ENCODE results near the gene KDM4C. TPM values are rescaled to one million over a fixed set of nuclear protein-coding genes. Genes with fewer than 3 reads are reported as not detected.

The KDM4C gene
- total and polyA plus RNA-seq, 2 of the 4 experiments (the other 2 are of a cell fraction): 11.8 to 23.8 TPM

DNA sequence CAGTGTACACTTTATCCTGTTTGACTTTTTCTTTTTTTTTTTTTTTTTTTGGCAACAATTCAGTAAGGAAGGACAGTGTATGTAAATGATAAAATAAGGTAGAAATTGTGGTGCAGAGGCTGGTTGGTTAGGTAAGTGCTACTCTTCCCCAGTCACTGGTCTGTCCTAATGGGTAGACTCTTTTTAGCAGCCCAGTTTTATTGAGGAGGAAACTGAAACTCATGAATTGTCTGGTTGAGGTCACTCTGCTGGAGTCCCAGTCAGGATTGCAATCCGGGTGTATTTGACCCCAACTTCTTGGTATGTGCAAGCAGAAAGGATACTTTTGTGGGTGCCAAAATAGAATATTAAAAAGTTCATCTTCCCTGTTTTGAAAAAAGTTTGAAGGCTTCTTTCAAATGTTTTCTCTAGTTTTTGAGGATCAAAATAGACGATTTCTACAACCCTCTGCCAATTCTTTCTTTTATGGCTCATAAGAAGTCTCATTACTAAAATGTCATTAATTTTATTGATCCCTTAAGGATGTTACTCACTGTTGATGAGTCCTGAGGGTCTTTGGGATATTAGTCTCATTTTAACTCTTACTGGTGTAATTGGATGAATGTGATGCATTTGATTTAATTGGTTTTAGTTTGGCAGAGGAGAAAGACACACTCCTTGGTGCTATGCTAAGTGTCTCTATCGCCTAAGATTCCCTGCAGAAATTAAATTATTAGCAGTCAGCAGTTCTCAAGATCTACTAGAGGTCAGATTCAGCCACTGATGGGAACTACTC, 171.9 kb downstream of the KDM4C start (continued):
- no peak for TF ChIP-seq CEBPB (IDR thresholded peaks at IDR 0.05; ENCODE audit: low read depth, low read length)

DNA sequence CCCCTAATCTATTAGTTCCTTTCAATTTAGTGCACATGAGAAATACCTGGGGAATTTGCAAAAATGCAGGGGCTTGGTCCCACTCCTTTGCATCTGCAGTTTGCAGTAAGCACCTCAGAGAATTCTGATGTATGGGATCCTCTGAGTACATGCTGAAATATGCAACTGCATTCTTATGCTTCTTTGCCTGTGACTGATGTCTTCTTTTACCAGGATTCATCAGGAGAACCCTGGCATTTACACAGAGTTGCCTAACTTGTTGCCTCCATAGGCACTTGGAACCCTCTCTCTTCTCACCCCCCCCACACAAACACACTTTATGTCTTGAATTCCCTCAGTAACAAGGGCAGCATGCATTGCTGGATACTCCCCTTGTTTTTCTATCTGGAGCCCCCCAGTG, 173.1 kb downstream of the KDM4C start:
- Histone ChIP-seq H3K36me3 (ENCODE audit: control insufficient read depth, insufficient read depth, low read length) (no peaks in the 10 kb centered on the region), H3K4me1 (ENCODE audit: control insufficient read depth, insufficient read depth, low read length) (peaks cover 6% of the 10 kb centered on the region), H3K27ac (ENCODE audit: insufficient read depth, low read length) (no peak overlapping the region), H2BK15ac (ENCODE audit: low read depth, low read length) (no peak overlapping the region), H3K9me1 (ENCODE audit: insufficient read depth, low read length) (peaks cover 8% of the 10 kb centered on the region), H3K56ac (ENCODE audit: extremely low read depth, insufficient read depth, low read length) (no peak overlapping the region), H3K18ac (ENCODE audit: low read depth, low read length) (no peak overlapping the region), H3K14ac (replicated peaks; ENCODE audit: low read depth, low read length) (no peak overlapping the region; the same call in 1 of the 2 replicates), H4K8ac (ENCODE audit: low read depth in 2 of 2, low read length in 2 of 2) (no peak overlapping the region), H4K5ac (ENCODE audit: low read depth, low read length) (no peak overlapping the region), H3K79me1 (ENCODE audit: low read depth in 1 of 2, low read length in 2 of 2) (peaks cover 5 to 12% of the 10 kb centered on the region in 2 experiments; a peak in 3 of 4 replicates), H2AK5ac (ENCODE audit: low read depth, low read length) (no peak overlapping the region), H3K9ac (ENCODE audit: low read depth, low read length) (no peak overlapping the region), H2AK9ac (replicated peaks; ENCODE audit: low read depth, low read length, poor library complexity) (no peak overlapping the region), H3K23ac (ENCODE audit: low read depth, low read length) (no peak overlapping the region), H2AFZ (replicated peaks; ENCODE audit: low read length, poor library complexity) (no peak overlapping the region), H3K4ac (ENCODE audit: low read depth, low read length) (0 out of 2 replicates have a peak overlapping the region, but pooled peaks have one; percentile 6), H3K4me3 (ENCODE audit: insufficient read depth, low read depth, low read length) (no peak overlapping the region), H2BK5ac (ENCODE audit: low read depth, low read length, poor library complexity, severe bottlenecking) (peak overlapping the region; percentile 75), H4K91ac (ENCODE audit: insufficient read depth, low read depth, low read length) (peak overlapping the region; percentile 50; the same call in 1 of the 2 replicates), H3K27me3 (ENCODE audit: control insufficient read depth, insufficient read depth, low read length) (no peaks in the 10 kb centered on the region), H3K4me2 (ENCODE audit: low read depth, low read length) (no peak overlapping the region; the same call in 1 of the 2 replicates), H4K20me1 (ENCODE audit: insufficient read depth, low read length) (no peaks in the 10 kb centered on the region), H2BK120ac (ENCODE audit: low read depth, low read length) (no peak overlapping the region), H3K9me3 (ENCODE audit: control insufficient read depth, insufficient read depth, low read length) (no peaks in the 10 kb centered on the region), H2BK20ac (ENCODE audit: low read depth, low read length) (no peak overlapping the region)
- POLR2A ChIA-PET (ENCODE audit: unreplicated experiment): no interaction called here
- dilution Hi-C loops (cut with HindIII; ENCODE audit: low sequenced_read_pairs, unreplicated experiment): no loop called here
- in situ Hi-C loops (cut with MboI; ENCODE audit: low sequenced_read_pairs): no loop called here
- TF ChIP-seq CEBPB (IDR thresholded peaks at IDR 0.05; ENCODE audit: low read depth, low read length) (peak; percentile 85), MAFK (IDR thresholded peaks at IDR 0.05; ENCODE audit: low read depth, low read length) (no peak)
- intact Hi-C loops (cut with micrococcal nuclease): no loop called here
- CTCF ChIA-PET: no interaction called here
- ATAC-seq (ENCODE audit: low read depth) (peak; percentile 83), DNase-seq (peak; percentile 72)
- no TSS peak for BruUV-seq (replicated peaks)
